ENCODE data around the gene MRPS33. TPM values are rescaled to one million over a fixed set of nuclear protein-coding genes. Genes with fewer than 3 reads are reported as not detected.
"Not testable (repeated sequence)": the region's sequence is repeated elsewhere in the genome, so short reads cannot be mapped to it uniquely, and the experiment has no call there.

MRPS33 gene
- total and polyA plus RNA-seq, 2 of the 13 experiments (the other 11 are each of a cell fraction or from before 2014, with no cell fraction given): 50.9 to 91.0 TPM

DNA sequence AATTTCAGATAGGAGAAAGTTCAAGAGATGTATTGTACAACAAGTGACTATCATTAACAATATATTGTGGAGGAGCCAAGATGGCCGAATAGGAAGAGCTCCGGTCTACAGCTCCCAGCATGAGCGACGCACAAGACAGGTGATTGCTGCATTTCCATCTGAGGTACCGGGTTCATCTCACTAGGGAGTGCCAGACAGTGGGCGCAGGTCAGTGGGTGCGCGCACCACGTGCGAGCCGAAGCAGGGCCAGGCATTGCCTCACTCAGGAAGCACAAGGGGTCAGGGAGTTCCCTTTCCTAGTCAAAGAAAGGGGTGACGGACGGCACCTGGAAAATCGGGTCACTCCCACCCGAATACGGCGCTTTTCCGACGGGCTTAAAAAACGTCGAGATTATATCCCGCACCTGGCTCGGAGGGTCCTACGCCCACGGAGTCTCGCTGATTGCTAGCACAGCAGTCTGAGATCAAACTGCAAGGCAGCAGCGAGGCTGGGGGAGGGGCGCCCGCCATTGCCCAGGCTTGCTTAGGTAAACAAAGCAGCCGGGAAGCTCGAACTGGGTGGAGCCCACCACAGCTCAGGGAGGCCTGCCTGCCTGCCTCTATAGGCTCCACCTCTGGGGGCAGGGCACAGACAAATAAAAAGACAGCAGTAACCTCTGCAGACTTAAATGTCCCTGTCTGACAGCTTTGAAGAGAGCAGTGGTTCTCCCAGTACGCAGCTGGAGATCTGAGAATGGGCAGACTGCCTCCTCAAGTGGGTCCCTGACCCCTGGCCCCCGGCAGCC lies 18.0 kb upstream of the MRPS33 start:
- H3K27ac ChIP-seq (ENCODE audit: extremely low read length, insufficient read depth, low read length); ATAC-seq; H3K9ac ChIP-seq (ENCODE audit: insufficient read depth, low read depth, low read length); BruUV-seq (replicated peaks); DNase-seq (ENCODE audit: low spot score); H3K4me3 ChIP-seq (replicated peaks in 1 of 3; ENCODE audit: insufficient read depth in 1 of 3, low read depth in 2 of 3, low read length in 3 of 3); H3K79me2 ChIP-seq (ENCODE audit: insufficient read depth, low read length); intact Hi-C loops (cut with micrococcal nuclease; ENCODE audit: unreplicated experiment); H3K9me3 ChIP-seq (ENCODE audit: low read length); FAIRE-seq; H3K36me3 ChIP-seq (replicated peaks in 1 of 2; ENCODE audit: control insufficient read depth in 1 of 2, insufficient read depth in 2 of 2, low read length in 2 of 2); H2AFZ ChIP-seq (ENCODE audit: low read length); CTCF ChIA-PET (ENCODE audit: low intra/inter-chr PET ratio, low total read pairs); H4K20me1 ChIP-seq (ENCODE audit: insufficient read depth, low read length); in situ Hi-C loops (cut with HindIII; ENCODE audit: extremely low pct_ligation_motif_present, low pct_unique_long_range_greater_than_20kb); H3K4me1 ChIP-seq (ENCODE audit: insufficient read depth, low read length); H3K27me3 ChIP-seq (ENCODE audit: control insufficient read depth in 1 of 2, insufficient read depth in 2 of 2, low read length in 2 of 2); TF ChIP-seq FOXA1 (IDR thresholded peaks at IDR 0.05): not testable (repeated sequence)
- WGBS (ENCODE audit: low lambda C conversion rate): 63% methylated on average over 27 of the region's 33 CpGs
- H3K4me2 ChIP-seq (ENCODE audit: low read depth, low read length): 0 out of 2 replicates have a peak overlapping the region, but pooled peaks have one; percentile 27
- POLR2A ChIA-PET: interaction anchor here (1.1 kb wide), 1 partner anchor 18 kb away, joined by 3 read pairs; the partner anchor contains the start of gene MRPS33
- TF ChIP-seq ZMYM4 (CRISPR knock-in tag; IDR thresholded peaks at IDR 0.05): 0 out of 2 replicates have a peak, but pooled peaks have one; percentile 47
- TF ChIP-seq, protein P1, sequence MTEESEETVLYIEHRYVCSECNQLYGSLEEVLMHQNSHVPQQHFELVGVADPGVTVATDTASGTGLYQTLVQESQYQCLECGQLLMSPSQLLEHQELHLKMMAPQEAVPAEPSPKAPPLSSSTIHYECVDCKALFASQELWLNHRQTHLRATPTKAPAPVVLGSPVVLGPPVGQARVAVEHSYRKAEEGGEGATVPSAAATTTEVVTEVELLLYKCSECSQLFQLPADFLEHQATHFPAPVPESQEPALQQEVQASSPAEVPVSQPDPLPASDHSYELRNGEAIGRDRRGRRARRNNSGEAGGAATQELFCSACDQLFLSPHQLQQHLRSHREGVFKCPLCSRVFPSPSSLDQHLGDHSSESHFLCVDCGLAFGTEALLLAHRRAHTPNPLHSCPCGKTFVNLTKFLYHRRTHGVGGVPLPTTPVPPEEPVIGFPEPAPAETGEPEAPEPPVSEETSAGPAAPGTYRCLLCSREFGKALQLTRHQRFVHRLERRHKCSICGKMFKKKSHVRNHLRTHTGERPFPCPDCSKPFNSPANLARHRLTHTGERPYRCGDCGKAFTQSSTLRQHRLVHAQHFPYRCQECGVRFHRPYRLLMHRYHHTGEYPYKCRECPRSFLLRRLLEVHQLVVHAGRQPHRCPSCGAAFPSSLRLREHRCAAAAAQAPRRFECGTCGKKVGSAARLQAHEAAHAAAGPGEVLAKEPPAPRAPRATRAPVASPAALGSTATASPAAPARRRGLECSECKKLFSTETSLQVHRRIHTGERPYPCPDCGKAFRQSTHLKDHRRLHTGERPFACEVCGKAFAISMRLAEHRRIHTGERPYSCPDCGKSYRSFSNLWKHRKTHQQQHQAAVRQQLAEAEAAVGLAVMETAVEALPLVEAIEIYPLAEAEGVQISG (CRISPR knock-in tag; IDR thresholded peaks at IDR 0.05): peak; percentile 27; the same call in 1 of the 2 replicates
- TF ChIP-seq, protein P2, sequence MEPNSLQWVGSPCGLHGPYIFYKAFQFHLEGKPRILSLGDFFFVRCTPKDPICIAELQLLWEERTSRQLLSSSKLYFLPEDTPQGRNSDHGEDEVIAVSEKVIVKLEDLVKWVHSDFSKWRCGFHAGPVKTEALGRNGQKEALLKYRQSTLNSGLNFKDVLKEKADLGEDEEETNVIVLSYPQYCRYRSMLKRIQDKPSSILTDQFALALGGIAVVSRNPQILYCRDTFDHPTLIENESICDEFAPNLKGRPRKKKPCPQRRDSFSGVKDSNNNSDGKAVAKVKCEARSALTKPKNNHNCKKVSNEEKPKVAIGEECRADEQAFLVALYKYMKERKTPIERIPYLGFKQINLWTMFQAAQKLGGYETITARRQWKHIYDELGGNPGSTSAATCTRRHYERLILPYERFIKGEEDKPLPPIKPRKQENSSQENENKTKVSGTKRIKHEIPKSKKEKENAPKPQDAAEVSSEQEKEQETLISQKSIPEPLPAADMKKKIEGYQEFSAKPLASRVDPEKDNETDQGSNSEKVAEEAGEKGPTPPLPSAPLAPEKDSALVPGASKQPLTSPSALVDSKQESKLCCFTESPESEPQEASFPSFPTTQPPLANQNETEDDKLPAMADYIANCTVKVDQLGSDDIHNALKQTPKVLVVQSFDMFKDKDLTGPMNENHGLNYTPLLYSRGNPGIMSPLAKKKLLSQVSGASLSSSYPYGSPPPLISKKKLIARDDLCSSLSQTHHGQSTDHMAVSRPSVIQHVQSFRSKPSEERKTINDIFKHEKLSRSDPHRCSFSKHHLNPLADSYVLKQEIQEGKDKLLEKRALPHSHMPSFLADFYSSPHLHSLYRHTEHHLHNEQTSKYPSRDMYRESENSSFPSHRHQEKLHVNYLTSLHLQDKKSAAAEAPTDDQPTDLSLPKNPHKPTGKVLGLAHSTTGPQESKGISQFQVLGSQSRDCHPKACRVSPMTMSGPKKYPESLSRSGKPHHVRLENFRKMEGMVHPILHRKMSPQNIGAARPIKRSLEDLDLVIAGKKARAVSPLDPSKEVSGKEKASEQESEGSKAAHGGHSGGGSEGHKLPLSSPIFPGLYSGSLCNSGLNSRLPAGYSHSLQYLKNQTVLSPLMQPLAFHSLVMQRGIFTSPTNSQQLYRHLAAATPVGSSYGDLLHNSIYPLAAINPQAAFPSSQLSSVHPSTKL (CRISPR knock-in tag; IDR thresholded peaks at IDR 0.05): peak; percentile 27; the same call in 1 of the 2 replicates
- peak; percentile 11; the same call in 1 of the 2 replicates for TF ChIP-seq HOXA3 (CRISPR knock-in tag; IDR thresholded peaks at IDR 0.05)
- TF ChIP-seq FOXA3 (CRISPR knock-in tag; IDR thresholded peaks at IDR 0.05): 0 out of 2 replicates have a peak, but pooled peaks have one; percentile 35
- TF ChIP-seq, protein P3, sequence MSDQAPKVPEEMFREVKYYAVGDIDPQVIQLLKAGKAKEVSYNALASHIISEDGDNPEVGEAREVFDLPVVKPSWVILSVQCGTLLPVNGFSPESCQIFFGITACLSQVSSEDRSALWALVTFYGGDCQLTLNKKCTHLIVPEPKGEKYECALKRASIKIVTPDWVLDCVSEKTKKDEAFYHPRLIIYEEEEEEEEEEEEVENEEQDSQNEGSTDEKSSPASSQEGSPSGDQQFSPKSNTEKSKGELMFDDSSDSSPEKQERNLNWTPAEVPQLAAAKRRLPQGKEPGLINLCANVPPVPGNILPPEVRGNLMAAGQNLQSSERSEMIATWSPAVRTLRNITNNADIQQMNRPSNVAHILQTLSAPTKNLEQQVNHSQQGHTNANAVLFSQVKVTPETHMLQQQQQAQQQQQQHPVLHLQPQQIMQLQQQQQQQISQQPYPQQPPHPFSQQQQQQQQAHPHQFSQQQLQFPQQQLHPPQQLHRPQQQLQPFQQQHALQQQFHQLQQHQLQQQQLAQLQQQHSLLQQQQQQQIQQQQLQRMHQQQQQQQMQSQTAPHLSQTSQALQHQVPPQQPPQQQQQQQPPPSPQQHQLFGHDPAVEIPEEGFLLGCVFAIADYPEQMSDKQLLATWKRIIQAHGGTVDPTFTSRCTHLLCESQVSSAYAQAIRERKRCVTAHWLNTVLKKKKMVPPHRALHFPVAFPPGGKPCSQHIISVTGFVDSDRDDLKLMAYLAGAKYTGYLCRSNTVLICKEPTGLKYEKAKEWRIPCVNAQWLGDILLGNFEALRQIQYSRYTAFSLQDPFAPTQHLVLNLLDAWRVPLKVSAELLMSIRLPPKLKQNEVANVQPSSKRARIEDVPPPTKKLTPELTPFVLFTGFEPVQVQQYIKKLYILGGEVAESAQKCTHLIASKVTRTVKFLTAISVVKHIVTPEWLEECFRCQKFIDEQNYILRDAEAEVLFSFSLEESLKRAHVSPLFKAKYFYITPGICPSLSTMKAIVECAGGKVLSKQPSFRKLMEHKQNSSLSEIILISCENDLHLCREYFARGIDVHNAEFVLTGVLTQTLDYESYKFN (CRISPR knock-in tag; conservative IDR thresholded peaks at IDR 0.05): 0 out of 2 replicates have a peak, but pooled peaks have one; percentile 14
- peak; percentile 55 for TF ChIP-seq FOXA1 (CRISPR knock-in tag; IDR thresholded peaks at IDR 0.05)
- TF ChIP-seq, protein P4, sequence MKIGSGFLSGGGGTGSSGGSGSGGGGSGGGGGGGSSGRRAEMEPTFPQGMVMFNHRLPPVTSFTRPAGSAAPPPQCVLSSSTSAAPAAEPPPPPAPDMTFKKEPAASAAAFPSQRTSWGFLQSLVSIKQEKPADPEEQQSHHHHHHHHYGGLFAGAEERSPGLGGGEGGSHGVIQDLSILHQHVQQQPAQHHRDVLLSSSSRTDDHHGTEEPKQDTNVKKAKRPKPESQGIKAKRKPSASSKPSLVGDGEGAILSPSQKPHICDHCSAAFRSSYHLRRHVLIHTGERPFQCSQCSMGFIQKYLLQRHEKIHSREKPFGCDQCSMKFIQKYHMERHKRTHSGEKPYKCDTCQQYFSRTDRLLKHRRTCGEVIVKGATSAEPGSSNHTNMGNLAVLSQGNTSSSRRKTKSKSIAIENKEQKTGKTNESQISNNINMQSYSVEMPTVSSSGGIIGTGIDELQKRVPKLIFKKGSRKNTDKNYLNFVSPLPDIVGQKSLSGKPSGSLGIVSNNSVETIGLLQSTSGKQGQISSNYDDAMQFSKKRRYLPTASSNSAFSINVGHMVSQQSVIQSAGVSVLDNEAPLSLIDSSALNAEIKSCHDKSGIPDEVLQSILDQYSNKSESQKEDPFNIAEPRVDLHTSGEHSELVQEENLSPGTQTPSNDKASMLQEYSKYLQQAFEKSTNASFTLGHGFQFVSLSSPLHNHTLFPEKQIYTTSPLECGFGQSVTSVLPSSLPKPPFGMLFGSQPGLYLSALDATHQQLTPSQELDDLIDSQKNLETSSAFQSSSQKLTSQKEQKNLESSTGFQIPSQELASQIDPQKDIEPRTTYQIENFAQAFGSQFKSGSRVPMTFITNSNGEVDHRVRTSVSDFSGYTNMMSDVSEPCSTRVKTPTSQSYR (CRISPR knock-in tag; IDR thresholded peaks at IDR 0.05; ENCODE audit: borderline replicate concordance): peak; percentile 80

Measured in HepG2 (cell line).